Activated naive CD4-positive, alpha-beta T cell treated with anti-CD3 and anti-CD28 coated beads, Interleukin-2, amount 10 ng/mL, durations not matched to agents 7 days and 5 days (primary cell): ENCODE measurements around the gene CNNM2.
A peak's percentile ranks its signal among the peaks of the same experiment; 100 is the strongest.

Experiments
- CTCF ChIA-PET: fragments of 350-600 bp; sonication (Branson Sonifier 250); formaldehyde crosslinking; loops from one replicate; lab custom pipeline; 2021; ENCODE audit warnings: antibody characterized with exemption; lab: Charles Lee
- DNase-seq: peaks from one replicate; pipeline ENCODE4 v3.0.0-alpha.2; 2020
- H3K27ac Mint-ChIP-seq: one replicate; pipeline ENCODE4 v1.8.0; 2021; ENCODE audit warnings: mild to moderate bottlenecking, moderate library complexity, mixed read lengths
- H3K27me3 Mint-ChIP-seq: one replicate; pipeline ENCODE4 v1.8.0; 2021; ENCODE audit warnings: mild to moderate bottlenecking, mixed read lengths
- H3K36me3 Mint-ChIP-seq: one replicate; pipeline ENCODE4 v1.8.0; 2021; ENCODE audit warnings: mixed read lengths
- H3K4me1 Mint-ChIP-seq: one replicate; pipeline ENCODE4 v1.8.0; 2021; ENCODE audit warnings: mixed read lengths
- H3K4me3 Mint-ChIP-seq: one replicate; pipeline ENCODE4 v1.8.0; 2021; ENCODE audit warnings: mild to moderate bottlenecking, moderate library complexity, mixed read lengths
- H3K9me3 Mint-ChIP-seq: one replicate; pipeline ENCODE4 v1.8.0; 2021; ENCODE audit warnings: mixed read lengths

CNNM2 gene

GRCh38 chr10:103069453-103070331 lies 151.6 kb downstream of the CNNM2 start:
- H3K4me3 Mint-ChIP-seq, result no peak overlapping the region
- H3K9me3 Mint-ChIP-seq, result no peaks in the 10 kb centered on the region
- peak; percentile 83 for DNase-seq
- H3K27ac Mint-ChIP-seq, result peak overlapping the region; percentile 75
- CTCF ChIA-PET, result interaction anchor here (0.7 to 4.8 kb wide), 11 partner anchors 15 to 237 kb away, joined by 3 to 69 read pairs (median 6); partner anchors contain the start of genes CNNM2, CYP17A1, NT5C2 and RPEL1
- peaks cover 40% of the 10 kb centered on the region for H3K4me1 Mint-ChIP-seq
- H3K27me3 Mint-ChIP-seq, result no peaks in the 10 kb centered on the region
- H3K36me3 Mint-ChIP-seq, result no peaks in the 10 kb centered on the region

GRCh38 chr10:103072276-103072675 lies 154.2 kb downstream of the CNNM2 start:
- peaks cover 40% of the 10 kb centered on the region for H3K4me1 Mint-ChIP-seq
- DNase-seq, result no peak
- no peaks in the 10 kb centered on the region for H3K9me3 Mint-ChIP-seq
- H3K4me3 Mint-ChIP-seq, result no peak overlapping the region
- no peaks in the 10 kb centered on the region for H3K27me3 Mint-ChIP-seq
- H3K27ac Mint-ChIP-seq, result no peak overlapping the region
- CTCF ChIA-PET, result interaction anchor here (1.3 to 4.8 kb wide), 2 partner anchors 155 to 172 kb away, joined by 6 to 69 read pairs; partner anchors contain the start of gene CNNM2
- no peaks in the 10 kb centered on the region for H3K36me3 Mint-ChIP-seq

- no peak overlapping the region for H3K4me3 Mint-ChIP-seq
- CTCF ChIA-PET, result interaction anchor here (1.3 kb wide), 1 partner anchor 172 kb away, joined by 6 read pairs; no protein-coding TSS in a partner anchor
Observed at GRCh38 chr10:103072891-103073290, 154.8 kb downstream of the CNNM2 start.

GRCh38 chr10:103077020-103077419 lies 158.9 kb downstream of the CNNM2 start:
- H3K36me3 Mint-ChIP-seq, result no peaks in the 10 kb centered on the region
- no peak overlapping the region for H3K4me3 Mint-ChIP-seq
- no peaks in the 10 kb centered on the region for H3K4me1 Mint-ChIP-seq
- DNase-seq, result no peak
- CTCF ChIA-PET, result interaction anchor here (1.9 kb wide), 1 partner anchor 167 kb away, joined by 6 read pairs; no protein-coding TSS in a partner anchor
- H3K9me3 Mint-ChIP-seq, result no peaks in the 10 kb centered on the region
- H3K27me3 Mint-ChIP-seq, result no peaks in the 10 kb centered on the region
- H3K27ac Mint-ChIP-seq, result no peak overlapping the region

More at GRCh38 chr10:103072891-103073290, 154.8 kb downstream of the CNNM2 start:
- no peak for DNase-seq
- Mint-ChIP-seq H3K4me1 (peaks cover 39% of the 10 kb centered on the region), H3K36me3 (no peaks in the 10 kb centered on the region), H3K9me3 (no peaks in the 10 kb centered on the region), H3K27ac (no peak overlapping the region), H3K27me3 (no peaks in the 10 kb centered on the region)

GRCh38 chr10:103077491-103078308 lies 159.6 kb downstream of the CNNM2 start:
- H3K36me3 Mint-ChIP-seq, result no peaks in the 10 kb centered on the region
- DNase-seq, result no peak
- H3K4me1 Mint-ChIP-seq, result no peaks in the 10 kb centered on the region
- no peaks in the 10 kb centered on the region for H3K27me3 Mint-ChIP-seq
- CTCF ChIA-PET, result interaction anchor here (1.9 kb wide), 1 partner anchor 166 kb away, joined by 6 read pairs; no protein-coding TSS in a partner anchor
- no peak overlapping the region for H3K4me3 Mint-ChIP-seq
- no peak overlapping the region for H3K27ac Mint-ChIP-seq
- H3K9me3 Mint-ChIP-seq, result no peaks in the 10 kb centered on the region

- H3K27me3 Mint-ChIP-seq, result no peaks in the 10 kb centered on the region
- H3K4me3 Mint-ChIP-seq, result no peak overlapping the region
- H3K27ac Mint-ChIP-seq, result no peak overlapping the region
- no peaks in the 10 kb centered on the region for H3K36me3 Mint-ChIP-seq
- H3K9me3 Mint-ChIP-seq, result no peaks in the 10 kb centered on the region
- CTCF ChIA-PET, result no interaction called here
- no peak for DNase-seq
- no peaks in the 10 kb centered on the region for H3K4me1 Mint-ChIP-seq
Observed at GRCh38 chr10:103078309-103078615, 160.2 kb downstream of the CNNM2 start.

- no peaks in the 10 kb centered on the region for H3K27me3 Mint-ChIP-seq
- H3K36me3 Mint-ChIP-seq, result no peaks in the 10 kb centered on the region
- no peaks in the 10 kb centered on the region for H3K4me1 Mint-ChIP-seq
- H3K27ac Mint-ChIP-seq, result no peak overlapping the region
- DNase-seq, result no peak
- CTCF ChIA-PET, result interaction anchor here (1.1 kb wide), 1 partner anchor 166 kb away, joined by 4 read pairs; no protein-coding TSS in a partner anchor
- H3K9me3 Mint-ChIP-seq, result no peaks in the 10 kb centered on the region
- H3K4me3 Mint-ChIP-seq, result no peak overlapping the region
Observed at GRCh38 chr10:103078676-103079075, 160.6 kb downstream of the CNNM2 start.

GRCh38 chr10:103079100-103079499 lies 161.0 kb downstream of the CNNM2 start:
- Mint-ChIP-seq H3K27me3 (no peaks in the 10 kb centered on the region), H3K4me3 (no peak overlapping the region), H3K27ac (no peak overlapping the region), H3K36me3 (no peaks in the 10 kb centered on the region), H3K9me3 (no peaks in the 10 kb centered on the region), H3K4me1 (no peaks in the 10 kb centered on the region)
- CTCF ChIA-PET, result interaction anchor here (1.1 kb wide), 1 partner anchor 166 kb away, joined by 4 read pairs; no protein-coding TSS in a partner anchor
- no peak for DNase-seq

- H3K27me3 Mint-ChIP-seq, result no peaks in the 10 kb centered on the region
- H3K9me3 Mint-ChIP-seq, result no peaks in the 10 kb centered on the region
- DNase-seq, result no peak
- H3K4me3 Mint-ChIP-seq, result no peak overlapping the region
- H3K27ac Mint-ChIP-seq, result no peak overlapping the region
- no peaks in the 10 kb centered on the region for H3K4me1 Mint-ChIP-seq
- no peaks in the 10 kb centered on the region for H3K36me3 Mint-ChIP-seq
- CTCF ChIA-PET, result interaction anchor here (1.1 kb wide), 1 partner anchor 165 kb away, joined by 4 read pairs; no protein-coding TSS in a partner anchor
Observed at GRCh38 chr10:103079946-103080345, 161.9 kb downstream of the CNNM2 start.

GRCh38 chr10:103080891-103081581 lies 162.9 kb downstream of the CNNM2 start:
- H3K27me3 Mint-ChIP-seq, result no peaks in the 10 kb centered on the region
- no peak overlapping the region for H3K27ac Mint-ChIP-seq
- H3K9me3 Mint-ChIP-seq, result no peaks in the 10 kb centered on the region
- H3K4me3 Mint-ChIP-seq, result no peak overlapping the region
- peaks cover 8% of the 10 kb centered on the region for H3K36me3 Mint-ChIP-seq
- CTCF ChIA-PET, result no interaction called here
- DNase-seq, result no peak
- H3K4me1 Mint-ChIP-seq, result no peaks in the 10 kb centered on the region

GRCh38 chr10:103082683-103083082 lies 164.6 kb downstream of the CNNM2 start:
- H3K36me3 Mint-ChIP-seq, result peaks cover 16% of the 10 kb centered on the region
- no peak for DNase-seq
- no peaks in the 10 kb centered on the region for H3K27me3 Mint-ChIP-seq
- no peaks in the 10 kb centered on the region for H3K9me3 Mint-ChIP-seq
- H3K27ac Mint-ChIP-seq, result no peak overlapping the region
- CTCF ChIA-PET, result no interaction called here
- no peak overlapping the region for H3K4me3 Mint-ChIP-seq
- H3K4me1 Mint-ChIP-seq, result no peaks in the 10 kb centered on the region

GRCh38 chr10:103083266-103083976 lies 165.3 kb downstream of the CNNM2 start:
- CTCF ChIA-PET, result interaction anchor here (0.9 kb wide), 1 partner anchor 161 kb away, joined by 3 read pairs; no protein-coding TSS in a partner anchor
- H3K4me3 Mint-ChIP-seq, result no peak overlapping the region
- H3K27me3 Mint-ChIP-seq, result no peaks in the 10 kb centered on the region
- no peaks in the 10 kb centered on the region for H3K4me1 Mint-ChIP-seq
- no peak overlapping the region for H3K27ac Mint-ChIP-seq
- H3K36me3 Mint-ChIP-seq, result peaks cover 21% of the 10 kb centered on the region
- H3K9me3 Mint-ChIP-seq, result no peaks in the 10 kb centered on the region
- no peak for DNase-seq

- Mint-ChIP-seq H3K27ac (no peak overlapping the region), H3K36me3 (peaks cover 25% of the 10 kb centered on the region), H3K4me3 (no peak overlapping the region), H3K4me1 (no peaks in the 10 kb centered on the region), H3K9me3 (no peaks in the 10 kb centered on the region), H3K27me3 (no peaks in the 10 kb centered on the region)
- CTCF ChIA-PET, result interaction anchor here (0.9 kb wide), 1 partner anchor 161 kb away, joined by 3 read pairs; no protein-coding TSS in a partner anchor
- DNase-seq, result no peak
Observed at GRCh38 chr10:103083977-103084320, 165.9 kb downstream of the CNNM2 start.
